T follicular helper cell (primary cell): Measurements from ENCODE around the gene MBNL2.
"Not testable (repeated sequence)": the region's sequence is repeated elsewhere in the genome, so short reads cannot be mapped to it uniquely, and the experiment has no call there.

Experiments used
- DNase-seq: peaks from one replicate; pipeline ENCODE4 v3.0.0-alpha.2; 2020; ENCODE audit warnings: low read depth
- total RNA-seq, 2 experiments: gene quantifications; one replicate each; lab custom pipeline; 2026; lab: John Stamatoyannopoulos, UW

Gene MBNL2
- 46.3 to 73.3 reads per million in 2 experiments for total RNA-seq

- DNase-seq: peak; percentile 81
These were observed at the start of gene MBNL2 for GRCh38 chr13:97221989-97222700. MBNL2 (plus strand) TSS chr13:97222333; CDS start chr13:97276236, 53,903 bp downstream.

- DNase-seq: no peak
These were observed 47.5 kb upstream of the MBNL2 start for GRCh38 chr13:97174638-97175037.

- no peak for DNase-seq
These were observed 47.1 kb upstream of the MBNL2 start for GRCh38 chr13:97175041-97175440.

GRCh38 chr13:97179501-97179900 is 42.6 kb upstream of the MBNL2 start:
- DNase-seq: no peak

GRCh38 chr13:97182111-97182890 is 39.8 kb upstream of the MBNL2 start:
- no peak for DNase-seq

GRCh38 chr13:97185291-97185690 is 36.8 kb upstream of the MBNL2 start:
- no peak for DNase-seq

GRCh38 chr13:97185751-97186150 is 36.4 kb upstream of the MBNL2 start:
- DNase-seq: no peak

- DNase-seq: no peak
These were observed 33.9 kb upstream of the MBNL2 start for GRCh38 chr13:97188207-97188606.

GRCh38 chr13:97189928-97190327 is 32.2 kb upstream of the MBNL2 start:
- no peak for DNase-seq

GRCh38 chr13:97191142-97191541 is 31.0 kb upstream of the MBNL2 start:
- DNase-seq: no peak

GRCh38 chr13:97191615-97192014 is 30.5 kb upstream of the MBNL2 start:
- DNase-seq: no peak

- no peak for DNase-seq
These were observed 30.0 kb upstream of the MBNL2 start for GRCh38 chr13:97192166-97192565.

GRCh38 chr13:97193577-97193976 is 28.6 kb upstream of the MBNL2 start:
- DNase-seq: no peak

- no peak for DNase-seq
These were observed 27.7 kb upstream of the MBNL2 start for GRCh38 chr13:97194479-97194878.

- DNase-seq: no peak
These were observed 25.8 kb upstream of the MBNL2 start for GRCh38 chr13:97196340-97196739.

- DNase-seq: no peak
These were observed 23.4 kb upstream of the MBNL2 start for GRCh38 chr13:97198753-97199152.

- DNase-seq: no peak
These were observed 22.7 kb upstream of the MBNL2 start for GRCh38 chr13:97199451-97199850.

GRCh38 chr13:97200081-97200942 is 21.8 kb upstream of the MBNL2 start:
- DNase-seq: no peak

GRCh38 chr13:97202761-97203160 is 19.4 kb upstream of the MBNL2 start:
- no peak for DNase-seq

GRCh38 chr13:97205465-97205864 is 16.7 kb upstream of the MBNL2 start:
- DNase-seq: no peak

GRCh38 chr13:97205982-97206381 is 16.2 kb upstream of the MBNL2 start:
- no peak for DNase-seq

- not testable (repeated sequence) for DNase-seq
These were observed 14.9 kb upstream of the MBNL2 start for GRCh38 chr13:97207252-97207651.
